ENCODE data around the gene GRAMD2A. TPM values are rescaled to one million over a fixed set of nuclear protein-coding genes. Genes with fewer than 3 reads are reported as not detected.

The GRAMD2A gene
- polyA plus RNA-seq, 4 donors, result 6.1 to 15.3 (median 8.7) TPM

GRCh38 chr15:72169921-72170611 is 27.5 kb downstream of the GRAMD2A start:
- no peak for DNase-seq (ENCODE audit: low read depth in 4 of 4, low spot score in 2 of 4)

GRCh38 chr15:72169236-72169920 is 28.2 kb downstream of the GRAMD2A start:
- DNase-seq (ENCODE audit: low read depth in 4 of 4, low spot score in 2 of 4), result no peak

- no peak for DNase-seq (ENCODE audit: low read depth in 4 of 4, low spot score in 2 of 4)
Measured at GRCh38 chr15:72168808-72169190, 28.8 kb downstream of the GRAMD2A start.

GRCh38 chr15:72168131-72168807 is 29.3 kb downstream of the GRAMD2A start:
- DNase-seq (ENCODE audit: low read depth in 4 of 4, low spot score in 2 of 4), result no peak

GRCh38 chr15:72167445-72167844 is 30.1 kb downstream of the GRAMD2A start:
- DNase-seq (ENCODE audit: low read depth in 4 of 4, low spot score in 2 of 4), result no peak

- no peak for DNase-seq (ENCODE audit: low read depth in 4 of 4, low spot score in 2 of 4)
Measured at GRCh38 chr15:72166716-72167417, 30.7 kb downstream of the GRAMD2A start.

GRCh38 chr15:72163719-72164118 is 33.9 kb downstream of the GRAMD2A start:
- DNase-seq (ENCODE audit: low read depth in 4 of 4, low spot score in 2 of 4), result no peak

- DNase-seq (ENCODE audit: low read depth in 4 of 4, low spot score in 2 of 4), result no peak
Measured at GRCh38 chr15:72162569-72162968, 35.0 kb downstream of the GRAMD2A start.

GRCh38 chr15:72161361-72162132 is 36.0 kb downstream of the GRAMD2A start:
- DNase-seq (ENCODE audit: low read depth in 4 of 4, low spot score in 2 of 4), result no peak

GRCh38 chr15:72160696-72161245 is 36.8 kb downstream of the GRAMD2A start:
- no peak for DNase-seq (ENCODE audit: low read depth in 4 of 4, low spot score in 2 of 4)

- no peak for DNase-seq (ENCODE audit: low read depth in 4 of 4, low spot score in 2 of 4)
Measured at GRCh38 chr15:72156928-72157327, 40.7 kb downstream of the GRAMD2A start.

GRCh38 chr15:72155635-72156616 is 41.7 kb downstream of the GRAMD2A start:
- peak; percentile 72 to 90 (median 78) for DNase-seq (ENCODE audit: low read depth in 4 of 4, low spot score in 2 of 4)

GRCh38 chr15:72155003-72155621 is 42.5 kb downstream of the GRAMD2A start:
- peak; percentile 59 to 78 (median 72) for DNase-seq (ENCODE audit: low read depth in 4 of 4, low spot score in 2 of 4)

GRCh38 chr15:72154316-72154715 is 43.3 kb downstream of the GRAMD2A start:
- DNase-seq (ENCODE audit: low read depth in 4 of 4, low spot score in 2 of 4), result no peak

GRCh38 chr15:72153269-72154000 is 44.2 kb downstream of the GRAMD2A start:
- no peak for DNase-seq (ENCODE audit: low read depth in 4 of 4, low spot score in 2 of 4)

- no peak for DNase-seq (ENCODE audit: low read depth in 4 of 4, low spot score in 2 of 4)
Measured at GRCh38 chr15:72147418-72147817, 50.2 kb downstream of the GRAMD2A start.

GRCh38 chr15:72146934-72147333 is 50.7 kb downstream of the GRAMD2A start:
- no peak for DNase-seq (ENCODE audit: low read depth in 4 of 4, low spot score in 2 of 4)

GRCh38 chr15:72146221-72146620 is 51.4 kb downstream of the GRAMD2A start:
- no peak for DNase-seq (ENCODE audit: low read depth in 4 of 4, low spot score in 2 of 4)

Data from left renal cortex interstitium (tissue), 4 donors.